GM18507 (cell line): ENCODE measurements around the gene SPRR3.

Experiments used
- DNase-seq: peaks from one replicate; pipeline ENCODE4 v3.0.0; 2011; ENCODE audit warnings: low read depth; ENCODE audit not compliant: insufficient read length; ENCODE audit errors: extremely low spot score
- FAIRE-seq: peaks from 2 replicates; lab custom pipeline; 2011; peaks lifted over from hg19 to GRCh38; lab: Jason Lieb, UNC

Gene SPRR3, protein sequence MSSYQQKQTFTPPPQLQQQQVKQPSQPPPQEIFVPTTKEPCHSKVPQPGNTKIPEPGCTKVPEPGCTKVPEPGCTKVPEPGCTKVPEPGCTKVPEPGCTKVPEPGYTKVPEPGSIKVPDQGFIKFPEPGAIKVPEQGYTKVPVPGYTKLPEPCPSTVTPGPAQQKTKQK

DNA sequence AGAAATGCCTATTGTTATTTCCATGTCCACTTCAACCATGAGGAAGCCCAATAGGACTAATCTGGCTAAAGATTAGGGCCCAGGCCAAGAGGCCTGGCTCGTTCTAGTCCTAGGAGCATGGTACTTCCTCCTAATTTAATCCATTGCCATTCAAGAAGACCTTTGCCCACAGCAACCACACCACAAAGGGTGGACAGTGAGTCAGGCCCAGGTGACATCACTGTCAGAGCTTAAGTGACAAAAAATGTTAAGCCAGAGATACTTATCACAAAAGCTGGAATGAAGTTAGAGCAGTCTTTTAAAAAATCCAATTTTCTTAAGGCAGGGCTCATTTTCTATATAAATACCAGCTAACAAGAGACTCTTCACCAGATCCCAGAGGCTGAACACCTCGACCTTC is at the start of gene SPRR3:
SPRR3 (plus strand) TSS at position 368 of the 400 bp plus-strand sequence. CDS start 1,272 bp downstream, outside the sequence.
- FAIRE-seq (no peak), DNase-seq (no peak)

DNA sequence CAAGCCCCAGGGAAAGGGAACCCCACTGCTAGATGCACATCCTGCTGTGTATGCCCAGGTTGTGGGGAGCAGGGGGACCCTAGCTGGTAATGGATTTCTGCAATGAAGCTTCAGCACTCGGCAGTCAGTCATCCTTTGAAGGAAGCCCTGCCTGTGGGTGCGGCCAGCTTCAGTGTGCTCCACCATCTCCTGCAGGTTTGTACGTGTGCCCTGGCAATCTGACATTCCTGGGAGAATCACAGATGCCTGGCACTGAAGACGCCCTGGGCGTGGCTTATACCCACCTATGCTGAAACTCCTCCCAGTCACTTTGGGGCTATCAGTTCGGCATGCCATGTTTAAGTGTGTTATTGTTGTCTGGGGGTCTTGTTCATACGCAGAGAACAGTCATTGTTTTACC is 47.8 kb upstream of the SPRR3 start:
- FAIRE-seq: no peak
- no peak for DNase-seq

DNA sequence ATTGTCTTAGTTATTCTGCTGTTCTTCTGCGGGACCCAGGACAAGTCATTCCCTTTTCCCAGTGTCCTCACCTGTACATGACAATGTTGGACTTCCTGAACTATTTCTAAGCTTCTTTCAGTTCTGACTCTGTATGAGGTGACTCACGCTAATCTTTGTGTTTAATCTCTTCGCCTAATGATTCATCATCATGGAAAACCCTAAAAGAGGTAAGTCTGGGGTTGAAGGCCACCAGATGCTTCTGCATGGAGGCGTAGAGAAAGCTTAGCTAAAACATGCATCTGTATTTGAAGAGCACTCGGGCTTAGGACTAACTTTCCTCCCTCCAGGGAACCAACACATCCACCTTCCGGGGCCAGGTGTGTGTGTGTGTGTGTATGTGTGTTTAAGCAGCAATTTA is 47.1 kb upstream of the SPRR3 start:
- FAIRE-seq: no peak
- DNase-seq: no peak

DNA sequence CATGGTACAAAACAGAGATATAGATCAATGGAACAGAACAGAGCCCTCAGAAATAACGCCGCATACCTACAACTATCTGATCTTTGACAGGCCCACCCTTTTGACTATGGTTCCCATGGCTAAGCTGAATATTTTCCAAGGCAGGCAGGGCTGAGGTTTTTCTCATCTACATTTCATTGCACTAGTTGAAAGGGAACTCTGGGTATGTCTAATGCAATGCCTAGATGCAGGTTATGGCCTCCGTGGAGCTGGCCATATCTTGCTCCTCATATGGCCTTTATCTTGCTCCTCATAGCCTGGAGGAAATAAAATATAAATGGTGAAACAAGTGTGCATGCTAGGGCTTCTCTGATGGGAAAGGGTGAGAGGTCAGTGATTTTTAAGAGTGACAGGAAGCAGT is 44.0 kb upstream of the SPRR3 start:
- DNase-seq: no peak
- no peak for FAIRE-seq

DNA sequence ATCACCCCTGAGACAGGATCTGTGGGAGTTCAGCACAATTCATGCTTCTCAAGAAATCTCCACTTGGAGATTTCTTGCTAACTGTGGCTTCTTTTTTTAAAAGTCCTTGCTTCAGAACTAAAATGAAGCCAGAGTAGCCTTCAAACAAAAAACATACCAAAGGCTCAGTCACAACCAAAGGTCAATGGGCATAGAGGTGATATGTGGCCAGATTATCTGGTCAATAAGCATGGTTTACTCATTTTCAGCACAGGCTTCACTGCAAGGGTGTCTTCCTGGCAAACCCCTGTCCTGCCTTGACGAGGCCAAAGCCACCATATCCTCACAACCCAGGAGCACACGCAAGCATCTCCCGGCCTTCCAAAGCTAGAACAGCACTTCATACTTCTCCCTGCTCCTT is 42.3 kb upstream of the SPRR3 start:
- FAIRE-seq: no peak

DNA sequence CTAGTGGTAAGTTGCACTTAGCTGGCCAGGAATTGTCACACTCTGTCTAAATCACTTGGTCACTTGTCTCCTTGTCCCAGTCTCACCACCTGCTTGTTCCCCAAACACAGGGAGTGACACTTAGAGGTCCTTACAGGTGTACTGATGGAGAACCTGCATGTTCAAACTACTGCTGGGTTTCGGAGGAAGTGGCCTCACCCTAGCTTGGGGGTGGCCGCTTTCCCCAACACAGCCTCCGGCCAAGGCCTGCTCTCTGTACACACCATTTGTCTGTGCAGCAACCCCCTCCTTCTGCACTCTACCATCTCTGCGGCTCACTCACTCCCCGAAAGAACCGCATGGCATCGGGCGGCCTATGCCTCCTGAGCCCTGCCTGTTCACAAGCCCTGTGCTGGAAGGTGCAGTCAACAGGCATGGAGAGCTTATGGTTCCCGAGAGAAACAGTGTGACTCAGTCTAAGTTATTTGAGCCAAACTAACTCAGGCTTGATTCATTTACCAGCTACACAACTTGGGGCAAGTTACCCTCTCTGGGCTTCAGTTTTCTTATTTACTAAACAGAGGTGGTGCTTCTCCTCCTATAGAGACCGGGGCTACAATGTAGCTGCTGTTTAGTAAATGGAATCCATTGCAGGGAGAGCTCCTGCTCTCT is 41.6 kb upstream of the SPRR3 start:
- no peak for FAIRE-seq
- no peak for DNase-seq

More for the DNA sequence above, 42.3 kb upstream of the SPRR3 start:
- DNase-seq: no peak

DNA sequence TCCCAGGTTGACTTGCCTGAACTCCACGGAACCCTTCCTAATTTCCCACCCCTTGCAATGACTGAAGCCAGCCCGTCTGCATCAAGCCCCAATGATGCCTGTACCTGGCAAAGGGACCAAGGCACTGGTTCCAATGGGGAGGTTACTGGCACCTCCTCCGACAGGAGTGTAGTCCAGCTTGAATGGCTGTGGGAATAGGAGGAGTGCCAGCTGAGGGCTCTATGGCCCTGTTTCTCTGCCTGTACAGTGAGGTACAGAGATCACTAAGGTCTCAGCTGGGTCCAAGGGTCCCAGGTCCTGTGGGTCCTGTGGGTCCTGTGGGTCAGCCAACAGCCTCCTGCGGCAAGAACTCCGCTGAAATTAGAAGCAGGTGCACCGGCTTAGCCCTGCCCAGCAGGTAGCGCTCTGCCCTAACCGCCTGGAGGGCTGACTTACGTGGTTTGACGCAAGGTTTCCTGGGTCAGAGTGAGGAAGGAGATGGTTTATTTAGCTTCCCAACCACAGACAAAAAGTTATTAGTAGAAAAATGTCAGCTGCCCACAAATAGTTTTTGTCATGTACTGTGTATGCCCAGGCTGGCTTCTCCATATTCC is 41.0 kb upstream of the SPRR3 start:
- no peak for FAIRE-seq
- DNase-seq: no peak

DNA sequence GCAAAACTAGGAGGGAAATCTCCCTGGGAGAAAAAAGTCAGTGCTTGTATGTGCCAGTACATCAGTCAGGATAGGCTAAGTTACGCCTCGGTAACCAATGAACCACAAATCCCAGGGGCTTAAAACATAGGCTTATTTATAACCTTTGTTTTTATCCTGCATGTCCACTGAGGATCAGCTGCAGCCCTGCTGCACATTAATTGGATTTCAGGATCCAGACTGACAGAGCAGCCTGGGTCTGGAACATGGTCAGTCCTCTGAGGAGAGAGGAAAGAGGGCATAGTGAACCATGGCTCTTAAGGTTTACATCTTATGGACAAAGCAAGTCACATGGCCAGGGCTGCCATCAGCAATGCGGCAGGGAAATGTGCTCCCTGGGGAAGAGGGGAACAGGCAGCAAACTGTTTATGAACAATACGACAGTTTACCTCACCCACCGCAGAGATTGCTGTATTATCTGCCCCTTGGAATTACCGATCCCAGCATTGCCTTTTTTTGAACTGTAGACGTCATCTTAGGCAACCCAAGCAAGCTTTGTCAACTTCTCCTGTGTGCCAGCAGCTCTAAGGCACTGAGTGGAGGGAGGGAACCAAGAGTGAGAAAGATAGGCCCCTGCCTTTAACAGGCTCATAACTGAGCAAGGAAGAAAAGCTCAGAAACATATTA is 40.2 kb upstream of the SPRR3 start:
- no peak for FAIRE-seq
- no peak for DNase-seq

DNA sequence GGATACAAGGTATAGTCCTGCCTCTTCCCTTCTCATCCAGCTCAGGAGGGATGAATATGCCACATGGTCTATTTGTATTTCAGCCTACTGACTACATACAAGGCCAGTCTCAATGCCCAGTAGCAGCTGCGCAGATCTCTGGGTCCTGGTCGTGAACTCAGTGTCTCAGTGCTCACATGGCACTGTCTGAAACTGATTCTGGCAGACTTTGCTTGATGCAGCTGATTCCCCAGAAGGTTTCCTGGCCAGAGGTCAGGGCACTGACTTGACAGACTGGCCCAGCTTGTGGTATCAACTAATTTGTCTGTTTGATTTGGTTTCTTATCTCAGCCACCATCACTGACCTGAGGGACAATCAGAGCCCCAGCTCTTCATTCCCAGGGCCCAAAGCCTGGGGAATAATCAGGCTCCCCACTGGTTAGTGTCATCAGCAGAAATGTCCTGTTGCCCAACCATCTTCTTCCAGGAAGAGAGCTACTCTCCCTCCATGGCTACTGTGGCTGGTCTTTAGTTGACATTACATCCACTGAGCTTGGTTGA is 38.6 kb upstream of the SPRR3 start:
- FAIRE-seq (no peak), DNase-seq (no peak)

DNA sequence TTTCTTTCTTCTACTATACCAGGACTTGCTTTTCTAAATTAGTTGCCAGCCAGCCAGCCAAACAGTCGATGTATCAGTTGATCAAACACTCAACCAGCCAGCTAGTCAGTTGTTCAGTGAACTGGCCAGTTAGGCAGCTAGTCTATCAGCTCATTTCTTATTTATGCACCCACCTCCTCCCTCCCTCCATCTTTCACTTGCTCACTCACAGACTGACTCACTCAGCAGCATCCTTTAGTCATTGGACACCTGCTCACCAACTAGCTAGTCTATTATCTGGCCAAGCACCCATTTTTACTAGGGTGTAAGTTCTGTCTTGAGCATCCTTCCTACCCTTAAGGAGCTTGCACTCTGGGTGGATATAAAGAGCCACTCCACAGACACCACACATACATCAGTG is 37.0 kb upstream of the SPRR3 start:
- FAIRE-seq (no peak), DNase-seq (no peak)

DNA sequence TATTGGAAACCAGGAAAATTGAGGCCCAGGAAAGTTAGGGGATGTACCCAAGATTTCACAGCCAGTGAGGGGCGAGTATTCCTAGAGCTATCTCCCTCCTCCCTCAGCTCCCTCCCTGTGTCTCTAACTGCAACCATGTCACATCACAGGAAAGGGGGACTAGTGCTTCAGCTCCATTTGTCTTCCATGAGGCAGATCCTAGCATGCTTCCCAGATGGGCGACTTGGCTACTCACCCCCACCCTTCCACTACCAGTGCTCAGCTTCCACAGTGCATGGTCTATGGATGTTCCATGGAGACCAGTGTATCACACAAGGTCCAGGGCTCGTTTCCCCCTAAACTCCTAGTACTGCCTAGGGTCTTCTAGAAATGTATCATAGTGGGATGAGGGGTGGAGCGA is 35.7 kb upstream of the SPRR3 start:
- no peak for FAIRE-seq
- DNase-seq: no peak

DNA sequence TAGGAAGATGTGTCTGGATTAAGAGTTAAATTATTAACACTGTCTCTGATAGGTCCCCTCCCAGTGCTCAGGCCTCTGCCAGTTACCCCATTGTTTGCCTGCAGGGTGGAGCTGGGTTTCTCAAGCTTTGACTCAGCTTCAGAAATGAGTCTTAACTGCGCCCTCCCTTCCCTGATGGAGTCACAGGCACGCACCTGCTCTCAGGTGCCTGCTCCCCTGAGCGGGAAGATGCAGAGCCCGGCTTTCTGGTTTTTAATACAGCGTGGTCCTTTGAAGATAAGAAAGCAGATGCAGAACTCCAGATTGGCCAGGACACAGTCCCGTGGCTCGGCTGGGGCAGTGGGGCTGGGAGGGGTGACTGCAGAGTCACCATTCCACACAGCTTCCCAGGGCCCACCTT is 34.3 kb upstream of the SPRR3 start:
- DNase-seq: no peak
- peak; percentile 24 for FAIRE-seq

DNA sequence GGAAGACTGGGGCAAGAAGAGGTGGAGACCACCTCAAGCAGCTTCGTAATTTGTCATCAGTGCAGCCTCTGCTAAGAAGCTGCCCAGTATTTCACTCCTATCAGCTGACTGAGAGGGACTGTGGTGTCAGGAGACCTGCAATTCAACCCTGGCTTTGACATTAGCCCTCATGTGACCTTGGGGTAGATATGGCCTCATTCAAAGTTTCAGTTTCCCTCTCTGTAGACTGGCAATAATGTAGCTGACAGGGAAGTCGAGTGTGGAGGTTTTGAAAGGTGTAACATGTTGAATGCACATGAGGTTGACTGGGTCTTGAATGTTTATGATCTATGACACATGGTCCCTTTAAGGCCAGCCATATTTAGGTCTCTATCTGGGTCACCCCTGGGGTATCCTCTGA is 33.3 kb upstream of the SPRR3 start:
- FAIRE-seq (peak; percentile 89), DNase-seq (peak; percentile 15)

DNA sequence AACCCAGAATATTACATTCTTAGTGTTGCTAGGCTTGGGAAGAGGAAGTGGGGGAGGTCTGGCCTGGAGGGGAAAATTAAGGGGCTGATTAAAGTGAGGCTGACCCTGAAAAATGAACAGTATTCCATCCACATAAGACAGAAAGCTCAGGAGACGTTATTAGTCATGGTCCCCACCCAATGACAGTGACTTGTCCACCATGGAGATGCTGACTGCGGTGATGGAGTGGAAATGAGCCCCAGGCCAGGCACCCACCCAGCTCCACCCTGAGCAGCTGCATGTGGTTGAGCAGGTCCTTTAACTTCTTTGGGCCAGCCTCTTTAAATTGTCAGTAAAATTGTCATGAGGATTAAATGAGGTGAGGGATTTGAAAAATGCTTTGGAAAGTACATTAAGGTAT is 32.5 kb upstream of the SPRR3 start:
- FAIRE-seq (no peak), DNase-seq (no peak)

DNA sequence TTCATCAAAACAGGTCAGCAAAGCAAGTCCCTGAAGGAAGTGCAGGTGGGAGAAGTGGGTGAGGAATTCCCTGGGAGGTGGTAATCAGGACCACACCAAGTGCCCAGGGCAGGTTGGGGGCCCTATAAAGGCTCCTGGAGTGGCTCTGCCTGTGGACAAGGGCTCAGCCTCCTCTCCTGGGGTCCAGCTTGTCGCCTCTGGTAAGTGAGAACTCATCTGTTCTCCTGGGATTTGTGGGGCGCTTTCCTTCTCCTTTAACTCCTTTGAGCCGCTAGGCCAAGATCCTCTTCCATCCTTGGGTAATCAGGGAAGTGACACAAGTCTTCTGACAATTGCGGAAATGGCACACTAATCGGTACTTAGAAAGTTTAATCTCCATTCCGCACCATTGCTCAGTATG is 31.1 kb upstream of the SPRR3 start, which contains the start of gene SPRR4:
SPRR4 (plus strand) TSS at position 154 of the 400 bp plus-strand sequence. CDS start 1,243 bp downstream, outside the sequence.
- DNase-seq (no peak), FAIRE-seq (no peak)

DNA sequence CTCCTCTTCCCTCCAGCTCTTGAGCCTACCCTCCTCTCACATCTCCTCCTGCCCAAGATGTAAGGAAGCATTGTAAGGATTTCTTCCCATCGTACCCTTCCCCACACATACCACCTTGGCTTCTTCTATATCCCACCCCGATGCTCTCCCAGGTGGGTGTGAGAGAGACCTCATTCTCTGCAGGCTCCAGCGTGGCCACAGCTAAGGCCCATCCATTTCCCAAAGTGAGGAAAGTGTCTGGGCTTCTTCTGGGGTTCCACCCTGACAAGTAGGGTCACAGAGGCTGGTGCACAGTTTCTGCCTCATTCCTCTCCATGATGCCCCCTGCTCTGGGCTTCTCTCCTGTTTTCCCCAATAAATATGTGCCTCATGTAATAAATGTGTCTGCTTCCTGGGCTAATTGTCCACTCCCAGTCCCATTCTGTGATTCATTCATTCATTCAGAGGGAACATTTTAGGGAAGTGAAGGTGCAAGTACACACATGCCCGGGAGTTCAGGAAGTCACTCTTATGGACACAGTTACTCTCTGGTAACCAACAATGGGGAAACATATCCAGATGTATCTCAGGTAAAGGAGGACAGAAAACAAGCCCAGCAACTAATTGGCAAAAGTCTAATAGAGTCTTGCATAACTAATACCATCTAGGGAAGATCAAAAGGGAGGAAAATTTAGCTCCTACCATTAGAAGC is 29.2 kb upstream of the SPRR3 start:
- DNase-seq (no peak), FAIRE-seq (no peak)

DNA sequence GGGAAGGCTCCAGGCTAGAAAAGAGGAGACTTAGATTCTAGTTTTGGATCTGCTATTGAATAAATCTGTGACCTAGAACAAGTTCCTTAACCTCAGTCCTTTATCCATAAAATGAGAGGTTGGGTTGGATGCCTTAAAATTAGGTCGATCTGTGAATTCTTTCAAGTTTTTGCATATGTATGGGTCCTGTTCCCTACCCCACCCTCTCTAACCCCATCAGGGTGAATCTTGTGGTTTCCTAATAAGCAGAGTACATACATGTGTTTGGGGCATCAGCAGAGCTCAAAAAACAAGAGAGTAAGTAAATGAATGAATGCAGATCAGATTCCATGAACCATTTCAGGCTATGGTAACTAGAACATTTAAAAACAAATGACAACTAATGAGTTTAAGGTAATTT is 24.9 kb upstream of the SPRR3 start:
- no peak for FAIRE-seq

DNA sequence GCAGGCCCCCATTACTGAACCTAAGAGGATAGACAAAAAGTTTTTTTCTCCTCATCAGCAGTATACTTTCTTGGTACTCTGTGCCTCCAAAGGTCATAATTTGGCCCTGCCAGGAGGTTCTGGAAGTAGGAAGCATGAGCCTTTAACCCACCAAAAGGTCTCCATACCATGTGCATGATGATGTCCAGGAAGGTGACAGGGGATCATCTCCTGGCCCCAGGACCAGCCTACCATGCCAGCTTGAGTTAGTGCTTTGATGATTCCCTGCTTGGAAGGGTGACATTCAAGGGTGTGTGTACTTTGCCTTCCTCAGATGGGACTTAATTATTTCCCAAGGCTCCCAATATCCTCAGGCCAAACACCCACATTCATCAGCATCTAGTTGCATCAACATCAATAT is 23.9 kb upstream of the SPRR3 start:
- DNase-seq (no peak), FAIRE-seq (no peak)

More for the DNA sequence above, 24.9 kb upstream of the SPRR3 start:
- no peak for DNase-seq

DNA sequence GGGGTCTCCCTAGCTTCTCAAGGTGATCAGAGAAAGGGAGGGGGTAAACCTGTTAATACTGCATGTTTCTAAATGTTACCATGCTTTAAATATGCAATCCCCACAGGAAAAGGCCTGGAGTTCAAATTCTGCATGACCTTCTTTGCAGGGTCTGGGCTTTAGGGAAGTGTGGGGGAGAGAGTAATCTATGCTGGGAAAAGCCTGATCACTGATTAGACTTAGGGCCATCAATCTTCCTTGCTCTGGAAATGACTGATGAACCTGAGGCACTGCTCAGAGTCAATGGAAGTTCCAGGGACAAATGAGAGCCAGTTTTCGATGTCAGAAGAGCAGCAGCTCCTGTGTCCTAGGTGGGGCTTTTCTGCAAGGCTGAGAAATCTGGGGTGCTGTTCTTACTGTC is 20.9 kb upstream of the SPRR3 start:
- DNase-seq (no peak), FAIRE-seq (no peak)
